Measurements from ENCODE around the gene INSIG2. TPM values are rescaled to one million over a fixed set of nuclear protein-coding genes. Genes with fewer than 3 reads are reported as not detected.

Gene INSIG2
- total and polyA plus RNA-seq, 2 experiments from 2014 or later = 8.1 to 15.1 TPM

GRCh38 chr2:118119761-118120400, 31.6 kb downstream of the INSIG2 start:
- Histone ChIP-seq H3K9me2 (ENCODE audit: insufficient read depth) (0 out of 2 replicates have a peak, but pooled peaks cover 6% of the 10 kb centered on the region), H4K20me1 (replicated peaks; ENCODE audit: insufficient read depth) (no peaks in the 10 kb centered on the region; the same call in 1 of the 2 replicates), H3F3A (replicated peaks; ENCODE audit: low read depth) (no peaks in the 10 kb centered on the region), H3K79me2 (replicated peaks; ENCODE audit: insufficient read depth) (no peaks in the 10 kb centered on the region), H3K36me3 (ENCODE audit: insufficient read depth) (no peaks in the 10 kb centered on the region), H3K27ac (ENCODE audit: low read depth) (no peak overlapping the region), H3K27me3 (ENCODE audit: insufficient read depth) (no peaks in the 10 kb centered on the region), H3K4me1 (ENCODE audit: insufficient read depth) (peaks cover 11% of the 10 kb centered on the region; the same call in 1 of the 2 replicates), H3K4me3 (no peak overlapping the region), H2AFZ (no peak overlapping the region), H3K4me2 (no peak overlapping the region)
- no peak for ATAC-seq
- Mint-ChIP-seq H3K27me3 (ENCODE audit: insufficient read depth, low read depth, poor library complexity) (no peaks in the 10 kb centered on the region), H3K36me3 (ENCODE audit: low read depth) (no peaks in the 10 kb centered on the region; the same call in 2 of the 3 replicates), H3K27ac (no peak overlapping the region), H3K4me1 (peaks cover 22% of the 10 kb centered on the region), H3K4me3 (no peak overlapping the region), H3K9me3 (no peaks in the 10 kb centered on the region)
- DNase-seq (ENCODE audit: low spot score) = no peak
- TF ChIP-seq CTCF (conservative IDR thresholded peaks at IDR 0.05; ENCODE audit: low read depth in 2 of 2) = no peak
- no peak for TF ChIP-seq JUNB (IDR thresholded peaks at IDR 0.05; ENCODE audit: unreplicated experiment)
- TF ChIP-seq EZH2phosphoT487 (IDR thresholded peaks at IDR 0.05; ENCODE audit: unreplicated experiment) = no peak
- no peak for TF ChIP-seq EZH2 (IDR thresholded peaks at IDR 0.05; ENCODE audit: low read depth, unreplicated experiment)
- TF ChIP-seq, protein P1, sequence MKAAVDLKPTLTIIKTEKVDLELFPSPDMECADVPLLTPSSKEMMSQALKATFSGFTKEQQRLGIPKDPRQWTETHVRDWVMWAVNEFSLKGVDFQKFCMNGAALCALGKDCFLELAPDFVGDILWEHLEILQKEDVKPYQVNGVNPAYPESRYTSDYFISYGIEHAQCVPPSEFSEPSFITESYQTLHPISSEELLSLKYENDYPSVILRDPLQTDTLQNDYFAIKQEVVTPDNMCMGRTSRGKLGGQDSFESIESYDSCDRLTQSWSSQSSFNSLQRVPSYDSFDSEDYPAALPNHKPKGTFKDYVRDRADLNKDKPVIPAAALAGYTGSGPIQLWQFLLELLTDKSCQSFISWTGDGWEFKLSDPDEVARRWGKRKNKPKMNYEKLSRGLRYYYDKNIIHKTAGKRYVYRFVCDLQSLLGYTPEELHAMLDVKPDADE (IDR thresholded peaks at IDR 0.05) = no peak
- TF ChIP-seq, protein P2, sequence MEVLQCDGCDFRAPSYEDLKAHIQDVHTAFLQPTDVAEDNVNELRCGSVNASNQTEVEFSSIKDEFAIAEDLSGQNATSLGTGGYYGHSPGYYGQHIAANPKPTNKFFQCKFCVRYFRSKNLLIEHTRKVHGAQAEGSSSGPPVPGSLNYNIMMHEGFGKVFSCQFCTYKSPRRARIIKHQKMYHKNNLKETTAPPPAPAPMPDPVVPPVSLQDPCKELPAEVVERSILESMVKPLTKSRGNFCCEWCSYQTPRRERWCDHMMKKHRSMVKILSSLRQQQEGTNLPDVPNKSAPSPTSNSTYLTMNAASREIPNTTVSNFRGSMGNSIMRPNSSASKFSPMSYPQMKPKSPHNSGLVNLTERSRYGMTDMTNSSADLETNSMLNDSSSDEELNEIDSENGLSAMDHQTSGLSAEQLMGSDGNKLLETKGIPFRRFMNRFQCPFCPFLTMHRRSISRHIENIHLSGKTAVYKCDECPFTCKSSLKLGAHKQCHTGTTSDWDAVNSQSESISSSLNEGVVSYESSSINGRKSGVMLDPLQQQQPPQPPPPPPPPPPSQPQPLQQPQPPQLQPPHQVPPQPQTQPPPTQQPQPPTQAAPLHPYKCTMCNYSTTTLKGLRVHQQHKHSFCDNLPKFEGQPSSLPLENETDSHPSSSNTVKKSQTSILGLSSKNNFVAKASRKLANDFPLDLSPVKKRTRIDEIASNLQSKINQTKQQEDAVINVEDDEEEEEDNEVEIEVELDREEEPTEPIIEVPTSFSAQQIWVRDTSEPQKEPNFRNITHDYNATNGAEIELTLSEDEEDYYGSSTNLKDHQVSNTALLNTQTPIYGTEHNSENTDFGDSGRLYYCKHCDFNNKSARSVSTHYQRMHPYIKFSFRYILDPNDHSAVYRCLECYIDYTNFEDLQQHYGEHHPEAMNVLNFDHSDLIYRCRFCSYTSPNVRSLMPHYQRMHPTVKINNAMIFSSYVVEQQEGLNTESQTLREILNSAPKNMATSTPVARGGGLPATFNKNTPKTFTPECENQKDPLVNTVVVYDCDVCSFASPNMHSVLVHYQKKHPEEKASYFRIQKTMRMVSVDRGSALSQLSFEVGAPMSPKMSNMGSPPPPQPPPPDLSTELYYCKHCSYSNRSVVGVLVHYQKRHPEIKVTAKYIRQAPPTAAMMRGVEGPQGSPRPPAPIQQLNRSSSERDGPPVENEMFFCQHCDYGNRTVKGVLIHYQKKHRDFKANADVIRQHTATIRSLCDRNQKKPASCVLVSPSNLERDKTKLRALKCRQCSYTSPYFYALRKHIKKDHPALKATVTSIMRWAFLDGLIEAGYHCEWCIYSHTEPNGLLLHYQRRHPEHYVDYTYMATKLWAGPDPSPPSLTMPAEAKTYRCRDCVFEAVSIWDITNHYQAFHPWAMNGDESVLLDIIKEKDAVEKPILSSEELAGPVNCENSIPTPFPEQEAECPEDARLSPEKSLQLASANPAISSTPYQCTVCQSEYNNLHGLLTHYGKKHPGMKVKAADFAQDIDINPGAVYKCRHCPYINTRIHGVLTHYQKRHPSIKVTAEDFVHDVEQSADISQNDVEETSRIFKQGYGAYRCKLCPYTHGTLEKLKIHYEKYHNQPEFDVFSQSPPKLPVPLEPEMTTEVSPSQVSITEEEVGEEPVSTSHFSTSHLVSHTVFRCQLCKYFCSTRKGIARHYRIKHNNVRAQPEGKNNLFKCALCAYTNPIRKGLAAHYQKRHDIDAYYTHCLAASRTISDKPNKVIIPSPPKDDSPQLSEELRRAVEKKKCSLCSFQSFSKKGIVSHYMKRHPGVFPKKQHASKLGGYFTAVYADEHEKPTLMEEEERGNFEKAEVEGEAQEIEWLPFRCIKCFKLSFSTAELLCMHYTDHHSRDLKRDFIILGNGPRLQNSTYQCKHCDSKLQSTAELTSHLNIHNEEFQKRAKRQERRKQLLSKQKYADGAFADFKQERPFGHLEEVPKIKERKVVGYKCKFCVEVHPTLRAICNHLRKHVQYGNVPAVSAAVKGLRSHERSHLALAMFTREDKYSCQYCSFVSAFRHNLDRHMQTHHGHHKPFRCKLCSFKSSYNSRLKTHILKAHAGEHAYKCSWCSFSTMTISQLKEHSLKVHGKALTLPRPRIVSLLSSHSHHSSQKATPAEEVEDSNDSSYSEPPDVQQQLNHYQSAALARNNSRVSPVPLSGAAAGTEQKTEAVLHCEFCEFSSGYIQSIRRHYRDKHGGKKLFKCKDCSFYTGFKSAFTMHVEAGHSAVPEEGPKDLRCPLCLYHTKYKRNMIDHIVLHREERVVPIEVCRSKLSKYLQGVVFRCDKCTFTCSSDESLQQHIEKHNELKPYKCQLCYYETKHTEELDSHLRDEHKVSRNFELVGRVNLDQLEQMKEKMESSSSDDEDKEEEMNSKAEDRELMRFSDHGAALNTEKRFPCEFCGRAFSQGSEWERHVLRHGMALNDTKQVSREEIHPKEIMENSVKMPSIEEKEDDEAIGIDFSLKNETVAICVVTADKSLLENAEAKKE (CRISPR knock-in tag; IDR thresholded peaks at IDR 0.05) = no peak
- no peak for TF ChIP-seq REST (IDR thresholded peaks at IDR 0.05; ENCODE audit: unreplicated experiment)

Measured in GM23338 (cell line).